CD14-positive monocyte (primary cell): ENCODE data around the gene PDIA2. TPM values are rescaled to one million over a fixed set of nuclear protein-coding genes. Genes with fewer than 3 reads are reported as not detected.

Source experiments
- DNase-seq, 3 donors: peaks; one replicate each; pipeline ENCODE4 v3.0.0-alpha.2; 2011 to 2022
- H2AFZ ChIP-seq: 2 replicates; pipeline ENCODE4 v1.6.0; 2012; ENCODE audit warnings: mild to moderate bottlenecking, low read depth, low read length, inconsistent platforms; ENCODE audit not compliant: insufficient read depth, poor library complexity, severe bottlenecking
- H3K27ac ChIP-seq, 2 donors: 1 replicate in 1 of 2; 2 replicates in 1 of 2; pipeline ENCODE4 v1.5.1; 2012 to 2013; ENCODE audit warnings: low read length in 2 of 2, control low read depth in 1 of 2, inconsistent platforms in 1 of 2, low read depth in 1 of 2, mild to moderate bottlenecking in 1 of 2
- H3K27me3 ChIP-seq, 2 donors: one replicate each; pipeline versions ENCODE4 v1.6.0 to v1.6.1; 2011 to 2013; ENCODE audit warnings: low read length in 2 of 2; ENCODE audit not compliant: control insufficient read depth in 2 of 2, insufficient read depth in 2 of 2
- H3K36me3 ChIP-seq, 2 donors: replicated peaks in 1 of 2; 1 replicate in 1 of 2; 2 replicates in 1 of 2; pipeline versions ENCODE4 v1.5.1 to v1.6.1; 2012 to 2013; ENCODE audit warnings: low read length in 2 of 2, control low read depth in 1 of 2, inconsistent platforms in 1 of 2, mild to moderate bottlenecking in 1 of 2; ENCODE audit not compliant: insufficient read depth in 2 of 2, control insufficient read depth in 1 of 2
- H3K4me1 ChIP-seq, 2 donors: 1 replicate in 1 of 2; 2 replicates in 1 of 2; pipeline versions ENCODE4 v1.5.1 to v1.6.1; 2012 to 2013; ENCODE audit warnings: low read length in 2 of 2, control low read depth in 1 of 2, inconsistent platforms in 1 of 2, mild to moderate bottlenecking in 1 of 2, moderate library complexity in 1 of 2; ENCODE audit not compliant: insufficient read depth in 2 of 2, control insufficient read depth in 1 of 2
- H3K4me2 ChIP-seq: replicated peaks from 2 replicates; pipeline ENCODE3; 2012; ENCODE audit warnings: low read length, moderate library complexity, mild to moderate bottlenecking; ENCODE audit not compliant: poor library complexity, severe bottlenecking; ENCODE audit errors: extremely low read depth
- H3K4me3 ChIP-seq, 3 experiments: fragments of 200-600 bp in 1 of 3; sonication (generic) in 1 of 3; replicated peaks in 1 of 3; 1 replicate in 2 of 3; 2 replicates in 1 of 3; pipeline ENCODE4 v1.5.1; 2011 to 2013; ENCODE audit warnings: low read length in 3 of 3, mild to moderate bottlenecking in 3 of 3, control low read depth in 2 of 3, low read depth in 2 of 3, inconsistent platforms in 1 of 3, moderate library complexity in 1 of 3
- H3K79me2 ChIP-seq: 2 replicates; pipeline ENCODE4 v1.6.0; 2012; ENCODE audit warnings: mild to moderate bottlenecking, control low read depth, inconsistent platforms, low read length, moderate library complexity; ENCODE audit not compliant: insufficient read depth
- H3K9ac ChIP-seq: 2 replicates; pipeline ENCODE4 v1.6.0; 2017; ENCODE audit warnings: low read length, mild to moderate bottlenecking; ENCODE audit not compliant: insufficient read depth, poor library complexity, severe bottlenecking
- H3K9me3 ChIP-seq, 2 donors: replicated peaks in 1 of 2; 1 replicate in 1 of 2; 2 replicates in 1 of 2; pipeline versions ENCODE4 v1.5.1 to v1.6.1; 2012 to 2013; ENCODE audit warnings: low read length in 2 of 2, control low read depth in 1 of 2; ENCODE audit not compliant: control insufficient read depth in 1 of 2, insufficient read depth in 1 of 2
- H4K20me1 ChIP-seq: 2 replicates; pipeline ENCODE4 v1.6.0; 2012; ENCODE audit warnings: mild to moderate bottlenecking, low read length, control low read depth, moderate library complexity; ENCODE audit not compliant: insufficient read depth
- H3K27ac Mint-ChIP-seq, 7 donors: one replicate each; pipeline ENCODE4 v1.8.0; 2020; ENCODE audit warnings: mild to moderate bottlenecking in 7 of 7, mixed read lengths in 7 of 7, moderate library complexity in 6 of 7, inconsistent platforms in 2 of 7
- H3K27me3 Mint-ChIP-seq, 3 donors: one replicate each; pipeline ENCODE4 v1.8.0; 2021 to 2022; ENCODE audit warnings: low read depth in 3 of 3, mild to moderate bottlenecking in 3 of 3, mixed read lengths in 3 of 3, moderate library complexity in 3 of 3, inconsistent platforms in 1 of 3
- H3K36me3 Mint-ChIP-seq, 2 donors: one replicate each; pipeline ENCODE4 v1.8.0; 2020; ENCODE audit warnings: mixed read lengths in 2 of 2, inconsistent platforms in 1 of 2, mild to moderate bottlenecking in 1 of 2
- H3K4me1 Mint-ChIP-seq: one replicate; pipeline ENCODE4 v1.8.0; 2020; ENCODE audit warnings: mild to moderate bottlenecking, mixed read lengths
- H3K4me3 Mint-ChIP-seq, 2 donors: one replicate each; pipeline ENCODE4 v1.8.0; 2020; ENCODE audit warnings: mild to moderate bottlenecking in 2 of 2, mixed read lengths in 2 of 2, moderate library complexity in 1 of 2
- H3K9me3 Mint-ChIP-seq, 7 donors: one replicate each; pipeline ENCODE4 v1.8.0; 2020 to 2022; ENCODE audit warnings: mixed read lengths in 7 of 7, mild to moderate bottlenecking in 6 of 7, moderate library complexity in 6 of 7, inconsistent platforms in 2 of 7
- WGBS: methylation state at CpG from one replicate; pipeline ENCODE4 v1.1.5; 2013; ENCODE audit warnings: missing lambda C conversion rate; ENCODE audit not compliant: insufficient coverage; 5-methylcytosine and 5-hydroxymethylcytosine counted together
- intact Hi-C, 2 donors: fragments of 100-400 bp; cut with micrococcal nuclease; formaldehyde crosslinking; loops; one replicate each; pipeline versions ENCODE4 v1.15.0 to v1.15.1; 2023
- polyA plus RNA-seq, 3 donors: library from polyadenylated mRNA; depleted of rRNA in 1 of 3; unstranded in 2 of 3; stranded (reverse) in 1 of 3; fragments of 300-500 nt in 2 of 3; fragments of >200 nt in 1 of 3; fragmentation: Illumina TruSeq in 2 of 3; gene quantifications; 1 replicate in 2 of 3; 2 replicates in 1 of 3; pipeline ENCODE4 v1.2.3, GENCODE V29; 2012 to 2021
- TF ChIP-seq, protein P1 (sequence below): fragments of 200-600 bp; IDR thresholded peaks from one replicate; pipeline ENCODE4 v1.8.0; 2022; ENCODE audit warnings: antibody characterized with exemption, mild to moderate bottlenecking

The PDIA2 gene
- polyA plus RNA-seq, 3 donors: not detected

GRCh38 chr16:280991-281659 is 1.8 kb upstream of the PDIA2 start:
- Mint-ChIP-seq H3K4me3 (peak overlapping the region in 1 of 2 donors; percentile 64), H3K27me3 (peaks cover 38 to 59% (median 54%) of the 10 kb centered on the region in 3 donors), H3K27ac (no peak overlapping the region), H3K4me1 (peaks cover 2% of the 10 kb centered on the region), H3K36me3 (no peaks in the 10 kb centered on the region), H3K9me3 (peaks cover 0 to 13% (median 4%) of the 10 kb centered on the region in 7 donors)
- Histone ChIP-seq H3K9me3 (peaks cover under 1 to 12% of the 10 kb centered on the region in 2 donors), H4K20me1 (no peaks in the 10 kb centered on the region), H3K4me2 (peak overlapping the region; percentile 22), H3K9ac (no peak overlapping the region), H3K4me3 (no peak overlapping the region), H3K4me1 (no peaks in the 10 kb centered on the region), H3K27ac (no peak overlapping the region), H3K36me3 (no peaks in the 10 kb centered on the region), H2AFZ (no peak overlapping the region), H3K27me3 (peaks cover 9 to 44% of the 10 kb centered on the region in 2 donors), H3K79me2 (no peaks in the 10 kb centered on the region)
- no peak for DNase-seq
- TF ChIP-seq, protein P1, sequence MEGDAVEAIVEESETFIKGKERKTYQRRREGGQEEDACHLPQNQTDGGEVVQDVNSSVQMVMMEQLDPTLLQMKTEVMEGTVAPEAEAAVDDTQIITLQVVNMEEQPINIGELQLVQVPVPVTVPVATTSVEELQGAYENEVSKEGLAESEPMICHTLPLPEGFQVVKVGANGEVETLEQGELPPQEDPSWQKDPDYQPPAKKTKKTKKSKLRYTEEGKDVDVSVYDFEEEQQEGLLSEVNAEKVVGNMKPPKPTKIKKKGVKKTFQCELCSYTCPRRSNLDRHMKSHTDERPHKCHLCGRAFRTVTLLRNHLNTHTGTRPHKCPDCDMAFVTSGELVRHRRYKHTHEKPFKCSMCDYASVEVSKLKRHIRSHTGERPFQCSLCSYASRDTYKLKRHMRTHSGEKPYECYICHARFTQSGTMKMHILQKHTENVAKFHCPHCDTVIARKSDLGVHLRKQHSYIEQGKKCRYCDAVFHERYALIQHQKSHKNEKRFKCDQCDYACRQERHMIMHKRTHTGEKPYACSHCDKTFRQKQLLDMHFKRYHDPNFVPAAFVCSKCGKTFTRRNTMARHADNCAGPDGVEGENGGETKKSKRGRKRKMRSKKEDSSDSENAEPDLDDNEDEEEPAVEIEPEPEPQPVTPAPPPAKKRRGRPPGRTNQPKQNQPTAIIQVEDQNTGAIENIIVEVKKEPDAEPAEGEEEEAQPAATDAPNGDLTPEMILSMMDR: no peak
- 51% methylated on average over 24 of the region's 27 CpGs for WGBS
- intact Hi-C loops: no loop called here

GRCh38 chr16:281660-282255 is 1.2 kb upstream of the PDIA2 start:
- H3K36me3 ChIP-seq: peaks cover 5 to 6% of the 10 kb centered on the region in 2 donors
- no peak overlapping the region for H3K4me3 Mint-ChIP-seq
- no peaks in the 10 kb centered on the region for H4K20me1 ChIP-seq
- H3K4me1 ChIP-seq: no peaks in the 10 kb centered on the region
- TF ChIP-seq, protein P1: no peak
- no peak overlapping the region for H3K27ac Mint-ChIP-seq
- intact Hi-C loops: no loop called here
- H3K9me3 Mint-ChIP-seq: peaks cover 2 to 18% (median 8%) of the 10 kb centered on the region in 7 donors
- peaks cover 3 to 6% of the 10 kb centered on the region in 2 donors for H3K36me3 Mint-ChIP-seq
- no peaks in the 10 kb centered on the region for H3K4me1 Mint-ChIP-seq
- H3K9ac ChIP-seq: no peak overlapping the region
- H3K9me3 ChIP-seq: peaks cover 7 to 17% of the 10 kb centered on the region in 2 donors
- no peak for DNase-seq
- no peak overlapping the region for H3K27ac ChIP-seq
- H3K79me2 ChIP-seq: no peaks in the 10 kb centered on the region
- no peak overlapping the region for H2AFZ ChIP-seq
- H3K27me3 ChIP-seq: peaks cover 9 to 38% of the 10 kb centered on the region in 2 donors
- H3K4me3 ChIP-seq: no peak overlapping the region
- no peak overlapping the region for H3K4me2 ChIP-seq
- peaks cover 32 to 53% (median 48%) of the 10 kb centered on the region in 3 donors for H3K27me3 Mint-ChIP-seq
- 80% methylated on average over 22 of the region's 25 CpGs for WGBS
